Mammary epithelial cell (primary cell): ENCODE data around the gene PDRG1.

Experiments
- CTCF ChIP-seq, 2 donors: IDR thresholded peaks in 1 of 2; conservative IDR thresholded peaks in 1 of 2; 2 replicates each; pipeline ENCODE4 v1.5.1; 2011 to 2012; ENCODE audit warnings: inconsistent platforms in 2 of 2, low read length in 2 of 2, mild to moderate bottlenecking in 2 of 2, control low read depth in 1 of 2, low read depth in 1 of 2; ENCODE audit not compliant: insufficient read depth in 1 of 2; ENCODE audit errors: extremely low read depth in 1 of 2
- EZH2 ChIP-seq: IDR thresholded peaks from 2 replicates; pipeline ENCODE4 v1.6.1; 2012; ENCODE audit warnings: low read length, inconsistent platforms, borderline replicate concordance

- TF ChIP-seq CTCF (conservative IDR thresholded peaks at IDR 0.05 in 1 of 2, IDR thresholded peaks at IDR 0.05 in 1 of 2; ENCODE audit: extremely low read depth in 1 of 2, insufficient read depth in 1 of 2, low read depth in 1 of 2, low read length in 2 of 2) (no peak), EZH2 (no peak)
These were observed 29.7 kb downstream of the PDRG1 start for GRCh38 chr20:31922181-31922580.
